Fibroblast of upper back skin (primary cell): Measurements from ENCODE around the gene ATP2A1.

Experiments used
- DNase-seq: peaks from one replicate; pipeline ENCODE4 v3.0.0-alpha.2; 2013

Gene ATP2A1

GRCh38 chr16:28878083-28878926, at the start of gene ATP2A1:
Gene ATP2A1 (plus strand): TSS chr16:28878488. CDS start chr16:28878672, 184 bp downstream.
- no peak for DNase-seq

- no peak for DNase-seq
Observed at GRCh38 chr16:28829747-28830146, 48.5 kb upstream of the ATP2A1 start.

- DNase-seq: no peak
Observed at GRCh38 chr16:28830531-28830930, 47.8 kb upstream of the ATP2A1 start.

GRCh38 chr16:28834349-28834748, 43.9 kb upstream of the ATP2A1 start:
- no peak for DNase-seq

- DNase-seq: no peak
Observed at GRCh38 chr16:28834873-28835863, 43.1 kb upstream of the ATP2A1 start.

GRCh38 chr16:28835864-28836760, 42.2 kb upstream of the ATP2A1 start:
- no peak for DNase-seq

- no peak for DNase-seq
Observed at GRCh38 chr16:28836761-28837064, 41.6 kb upstream of the ATP2A1 start.

GRCh38 chr16:28837672-28838557, 40.4 kb upstream of the ATP2A1 start:
- DNase-seq: no peak

- no peak for DNase-seq
Observed at GRCh38 chr16:28838558-28838918, 39.8 kb upstream of the ATP2A1 start.

- DNase-seq: no peak
Observed at GRCh38 chr16:28839004-28839639, 39.2 kb upstream of the ATP2A1 start.

- DNase-seq: no peak
Observed at GRCh38 chr16:28839899-28840298, 38.4 kb upstream of the ATP2A1 start.

GRCh38 chr16:28842696-28843095, 35.6 kb upstream of the ATP2A1 start:
- DNase-seq: no peak

GRCh38 chr16:28843766-28844165, 34.5 kb upstream of the ATP2A1 start:
- no peak for DNase-seq

GRCh38 chr16:28844226-28844885, 33.9 kb upstream of the ATP2A1 start:
- no peak for DNase-seq

GRCh38 chr16:28845293-28845692, 33.0 kb upstream of the ATP2A1 start:
- no peak for DNase-seq

GRCh38 chr16:28845761-28846079, 32.6 kb upstream of the ATP2A1 start:
- DNase-seq: no peak

GRCh38 chr16:28846080-28846932, 32.0 kb upstream of the ATP2A1 start, which contains the start of gene TUFM:
Gene TUFM (minus strand): TSS chr16:28846348. CDS start chr16:28846269, 79 bp downstream.
- DNase-seq: peak; percentile 99

- DNase-seq: no peak
Observed at GRCh38 chr16:28846933-28847273, 31.4 kb upstream of the ATP2A1 start.

- no peak for DNase-seq
Observed at GRCh38 chr16:28858421-28858820, 19.9 kb upstream of the ATP2A1 start.

GRCh38 chr16:28859326-28859725, 19.0 kb upstream of the ATP2A1 start:
- DNase-seq: no peak
